ENCODE results near the gene ADAMTSL1. TPM values are rescaled to one million over a fixed set of nuclear protein-coding genes. Genes with fewer than 3 reads are reported as not detected.

Gene ADAMTSL1
- total RNA-seq, 1 donor from 2014 or later: 1.6 TPM

- Histone ChIP-seq H3K4me3 (ENCODE audit: low read depth, low read length) (no peak overlapping the region), H3K27me3 (ENCODE audit: control insufficient read depth, insufficient read depth, low read length) (no peaks in the 10 kb centered on the region), H3K36me3 (ENCODE audit: control insufficient read depth, insufficient read depth, low read length) (no peaks in the 10 kb centered on the region)
- peak; percentile 63 for DNase-seq (ENCODE audit: low read depth)
- FAIRE-seq: no peak
- TF ChIP-seq CTCF (IDR thresholded peaks at IDR 0.05; ENCODE audit: insufficient read depth, low read length, severe bottlenecking): no peak
These were observed 16.4 kb upstream of the ADAMTSL1 start for GRCh38 chr9:18457510-18457909.

GRCh38 chr9:18459962-18460584 is 13.9 kb upstream of the ADAMTSL1 start:
- no peak overlapping the region for H3K4me3 ChIP-seq (ENCODE audit: low read depth, low read length)
- no peak for TF ChIP-seq CTCF (IDR thresholded peaks at IDR 0.05; ENCODE audit: insufficient read depth, low read length, severe bottlenecking)
- H3K27me3 ChIP-seq (ENCODE audit: control insufficient read depth, insufficient read depth, low read length): no peaks in the 10 kb centered on the region
- FAIRE-seq (peak; percentile 90), DNase-seq (ENCODE audit: low read depth) (peak; percentile 99)
- no peaks in the 10 kb centered on the region for H3K36me3 ChIP-seq (ENCODE audit: control insufficient read depth, insufficient read depth, low read length)

GRCh38 chr9:18461496-18461895 is 12.5 kb upstream of the ADAMTSL1 start:
- no peak for FAIRE-seq
- DNase-seq (ENCODE audit: low read depth): peak; percentile 56
- H3K27me3 ChIP-seq (ENCODE audit: control insufficient read depth, insufficient read depth, low read length): no peaks in the 10 kb centered on the region
- H3K36me3 ChIP-seq (ENCODE audit: control insufficient read depth, insufficient read depth, low read length): no peaks in the 10 kb centered on the region
- H3K4me3 ChIP-seq (ENCODE audit: low read depth, low read length): no peak overlapping the region
- no peak for TF ChIP-seq CTCF (IDR thresholded peaks at IDR 0.05; ENCODE audit: insufficient read depth, low read length, severe bottlenecking)

- TF ChIP-seq CTCF (IDR thresholded peaks at IDR 0.05; ENCODE audit: insufficient read depth, low read length, severe bottlenecking): no peak
- H3K36me3 ChIP-seq (ENCODE audit: control insufficient read depth, insufficient read depth, low read length): no peaks in the 10 kb centered on the region
- FAIRE-seq (no peak), DNase-seq (ENCODE audit: low read depth) (peak; percentile 77)
- no peaks in the 10 kb centered on the region for H3K27me3 ChIP-seq (ENCODE audit: control insufficient read depth, insufficient read depth, low read length)
- no peak overlapping the region for H3K4me3 ChIP-seq (ENCODE audit: low read depth, low read length)
These were observed 10.0 kb upstream of the ADAMTSL1 start for GRCh38 chr9:18463991-18464390.

GRCh38 chr9:18466101-18466500 is 7.9 kb upstream of the ADAMTSL1 start:
- FAIRE-seq (no peak), DNase-seq (ENCODE audit: low read depth) (no peak)
- TF ChIP-seq CTCF (IDR thresholded peaks at IDR 0.05; ENCODE audit: insufficient read depth, low read length, severe bottlenecking): no peak
- Histone ChIP-seq H3K36me3 (ENCODE audit: control insufficient read depth, insufficient read depth, low read length) (no peaks in the 10 kb centered on the region), H3K27me3 (ENCODE audit: control insufficient read depth, insufficient read depth, low read length) (no peaks in the 10 kb centered on the region), H3K4me3 (ENCODE audit: low read depth, low read length) (no peak overlapping the region)

GRCh38 chr9:18467696-18468095 is 6.3 kb upstream of the ADAMTSL1 start:
- Histone ChIP-seq H3K4me3 (ENCODE audit: low read depth, low read length) (no peak overlapping the region), H3K36me3 (ENCODE audit: control insufficient read depth, insufficient read depth, low read length) (no peaks in the 10 kb centered on the region), H3K27me3 (ENCODE audit: control insufficient read depth, insufficient read depth, low read length) (no peaks in the 10 kb centered on the region)
- no peak for TF ChIP-seq CTCF (IDR thresholded peaks at IDR 0.05; ENCODE audit: insufficient read depth, low read length, severe bottlenecking)
- DNase-seq (ENCODE audit: low read depth): no peak
- FAIRE-seq: no peak

Data from bronchial epithelial cell (primary cell).